Natural killer cell (primary cell): ENCODE data around the gene ZNF780B. TPM values are rescaled to one million over a fixed set of nuclear protein-coding genes. Genes with fewer than 3 reads are reported as not detected.

Experiments
- ATAC-seq, 3 donors: fragments of 150-1000 bp in 2 of 3; fragments of 200-7000 bp in 1 of 3; cut with Tn5 transposase; 1 replicate in 1 of 3; 2 replicates in 2 of 3; pipeline ENCODE4 v1.10.0; 2021; ENCODE audit warnings: mild to moderate bottlenecking in 2 of 3, moderate library complexity in 2 of 3
- DNase-seq, 2 donors: peaks; one replicate each; pipeline versions ENCODE4 v3.0.0 to v3.0.0-alpha.2; 2013 to 2021; ENCODE audit warnings: mixed read lengths in 1 of 2
- H3K27ac ChIP-seq: one replicate; pipeline ENCODE4 v1.5.1; 2013; ENCODE audit warnings: mild to moderate bottlenecking, low read length
- H3K27me3 ChIP-seq: one replicate; pipeline ENCODE4 v1.6.1; 2013; ENCODE audit warnings: low read length; ENCODE audit not compliant: control insufficient read depth, insufficient read depth
- H3K36me3 ChIP-seq: one replicate; pipeline ENCODE4 v1.6.1; 2013; ENCODE audit warnings: low read length; ENCODE audit not compliant: control insufficient read depth, insufficient read depth
- H3K4me1 ChIP-seq: one replicate; pipeline ENCODE4 v1.6.1; 2013; ENCODE audit warnings: low read length; ENCODE audit not compliant: control insufficient read depth, insufficient read depth
- H3K4me3 ChIP-seq: one replicate; pipeline ENCODE4 v1.5.1; 2013; ENCODE audit warnings: low read length
- H3K9me3 ChIP-seq: one replicate; pipeline ENCODE4 v1.6.1; 2013; ENCODE audit warnings: low read length; ENCODE audit not compliant: control insufficient read depth, insufficient read depth
- H3K27ac Mint-ChIP-seq, 2 donors: one replicate each; pipeline ENCODE4 v1.8.0; 2022; ENCODE audit warnings: mild to moderate bottlenecking in 2 of 2, mixed read lengths in 2 of 2, moderate library complexity in 1 of 2
- H3K27me3 Mint-ChIP-seq, 2 donors: one replicate each; pipeline ENCODE4 v1.8.0; 2022; ENCODE audit warnings: low read depth in 2 of 2, mixed read lengths in 2 of 2
- H3K36me3 Mint-ChIP-seq: one replicate; pipeline ENCODE4 v1.8.0; 2022; ENCODE audit warnings: mixed read lengths
- H3K4me1 Mint-ChIP-seq, 2 donors: one replicate each; pipeline ENCODE4 v1.8.0; 2022; ENCODE audit warnings: mixed read lengths in 2 of 2
- H3K4me3 Mint-ChIP-seq: one replicate; pipeline ENCODE4 v1.8.0; 2022; ENCODE audit warnings: mild to moderate bottlenecking, moderate library complexity, mixed read lengths
- H3K9me3 Mint-ChIP-seq, 2 donors: one replicate each; pipeline ENCODE4 v1.8.0; 2022; ENCODE audit warnings: mixed read lengths in 2 of 2
- WGBS: methylation state at CpG from one replicate; pipeline ENCODE4 v1.1.7; 2013; ENCODE audit warnings: missing lambda C conversion rate; ENCODE audit not compliant: insufficient coverage; 5-methylcytosine and 5-hydroxymethylcytosine counted together
- intact Hi-C: fragments of 100-400 bp; cut with micrococcal nuclease; formaldehyde crosslinking; loops from one replicate; pipeline ENCODE4 v1.14.2; 2022
- total RNA-seq, 4 donors: library from RNA; stranded (reverse); fragments of 120-200 nt in 1 of 4; gene quantifications; one replicate each; pipeline versions ENCODE4 v1.2.3 to v1.2.4, GENCODE V29; 2013 to 2022
- TF ChIP-seq, protein P1 (sequence below): fragments of 200-600 bp; IDR thresholded peaks from one replicate; pipeline ENCODE4 v1.8.0; 2022; ENCODE audit warnings: antibody characterized with exemption

The ZNF780B gene
- total RNA-seq, 3 donors from 2014 or later (not counting 1 experiment from before 2014, with no cell fraction given): 14.1 to 19.2 (median 17.2) TPM

DNA sequence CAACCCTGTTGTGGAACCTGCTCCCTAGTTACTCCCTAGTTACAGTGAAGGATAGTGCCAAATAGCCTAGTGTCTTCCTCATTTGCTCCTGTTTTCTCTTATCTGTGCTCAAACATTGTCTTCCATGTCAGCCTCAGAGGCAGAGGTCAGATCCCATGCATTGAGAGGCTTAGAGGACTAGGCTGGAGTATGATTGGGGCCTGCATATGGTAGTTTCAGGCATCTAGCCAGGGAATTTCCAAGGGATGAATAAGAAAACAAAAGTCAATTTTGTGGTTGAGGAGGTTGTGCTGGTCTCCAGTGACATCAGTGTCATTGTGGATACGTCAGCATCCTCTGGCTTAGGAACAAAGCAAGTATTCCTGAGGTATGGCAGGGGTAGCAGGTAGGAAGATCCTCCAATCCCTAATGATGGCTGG is 49.7 kb downstream of the ZNF780B start:
- intact Hi-C loops: no loop called here
- Mint-ChIP-seq H3K27ac (no peak overlapping the region), H3K9me3 (peaks cover 0 to 8% of the 10 kb centered on the region in 2 donors), H3K27me3 (no peaks in the 10 kb centered on the region), H3K4me3 (no peak overlapping the region), H3K4me1 (no peaks in the 10 kb centered on the region), H3K36me3 (peaks cover 27% of the 10 kb centered on the region)
- TF ChIP-seq, protein P1, sequence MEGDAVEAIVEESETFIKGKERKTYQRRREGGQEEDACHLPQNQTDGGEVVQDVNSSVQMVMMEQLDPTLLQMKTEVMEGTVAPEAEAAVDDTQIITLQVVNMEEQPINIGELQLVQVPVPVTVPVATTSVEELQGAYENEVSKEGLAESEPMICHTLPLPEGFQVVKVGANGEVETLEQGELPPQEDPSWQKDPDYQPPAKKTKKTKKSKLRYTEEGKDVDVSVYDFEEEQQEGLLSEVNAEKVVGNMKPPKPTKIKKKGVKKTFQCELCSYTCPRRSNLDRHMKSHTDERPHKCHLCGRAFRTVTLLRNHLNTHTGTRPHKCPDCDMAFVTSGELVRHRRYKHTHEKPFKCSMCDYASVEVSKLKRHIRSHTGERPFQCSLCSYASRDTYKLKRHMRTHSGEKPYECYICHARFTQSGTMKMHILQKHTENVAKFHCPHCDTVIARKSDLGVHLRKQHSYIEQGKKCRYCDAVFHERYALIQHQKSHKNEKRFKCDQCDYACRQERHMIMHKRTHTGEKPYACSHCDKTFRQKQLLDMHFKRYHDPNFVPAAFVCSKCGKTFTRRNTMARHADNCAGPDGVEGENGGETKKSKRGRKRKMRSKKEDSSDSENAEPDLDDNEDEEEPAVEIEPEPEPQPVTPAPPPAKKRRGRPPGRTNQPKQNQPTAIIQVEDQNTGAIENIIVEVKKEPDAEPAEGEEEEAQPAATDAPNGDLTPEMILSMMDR: no peak
- 93% methylated on average over 1 of the region's 1 CpG for WGBS
- Histone ChIP-seq H3K4me3 (no peak overlapping the region), H3K9me3 (no peaks in the 10 kb centered on the region), H3K36me3 (peaks cover 35% of the 10 kb centered on the region), H3K27me3 (no peaks in the 10 kb centered on the region), H3K27ac (no peak overlapping the region), H3K4me1 (no peaks in the 10 kb centered on the region)
- DNase-seq (no peak), ATAC-seq (no peak)

- Histone ChIP-seq H3K4me1 (no peaks in the 10 kb centered on the region), H3K9me3 (no peaks in the 10 kb centered on the region), H3K27ac (no peak overlapping the region), H3K4me3 (no peak overlapping the region), H3K27me3 (no peaks in the 10 kb centered on the region), H3K36me3 (peaks cover 35% of the 10 kb centered on the region)
- TF ChIP-seq, protein P1: no peak
- DNase-seq (no peak), ATAC-seq (no peak)
- WGBS: 89% methylated on average over 4 of the region's 4 CpGs
- Mint-ChIP-seq H3K4me1 (no peaks in the 10 kb centered on the region), H3K27ac (no peak overlapping the region), H3K4me3 (no peak overlapping the region), H3K36me3 (peaks cover 27% of the 10 kb centered on the region), H3K9me3 (peaks cover 0 to 8% of the 10 kb centered on the region in 2 donors), H3K27me3 (no peaks in the 10 kb centered on the region)
- intact Hi-C loops: no loop called here
Observed at GRCh38 chr19:40005691-40006272, 50.2 kb downstream of the ZNF780B start.

DNA sequence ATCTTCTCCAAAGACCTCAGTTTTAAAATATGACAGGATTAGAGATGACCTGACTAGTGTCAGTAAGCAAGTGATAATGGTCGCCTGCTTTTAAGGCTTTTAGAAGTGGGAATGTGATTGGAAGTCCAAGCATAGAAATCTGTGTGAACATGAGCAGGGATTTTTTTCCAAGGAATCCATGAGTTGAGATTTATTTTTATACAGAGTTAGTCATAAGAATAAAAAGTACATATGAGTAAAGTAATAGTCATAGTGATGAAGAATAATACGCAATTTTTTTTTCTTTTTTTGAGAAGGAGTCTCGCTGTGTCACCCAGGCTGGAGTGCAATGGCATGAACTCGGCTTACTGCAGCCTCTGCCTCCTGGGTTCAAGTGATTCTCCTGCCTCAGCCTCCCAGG is 57.5 kb downstream of the ZNF780B start:
- H3K4me1 Mint-ChIP-seq: peaks cover 25% of the 10 kb centered on the region in 2 donors

More for the DNA sequence above, 57.5 kb downstream of the ZNF780B start:
- H3K27me3 ChIP-seq: no peaks in the 10 kb centered on the region
- H3K4me3 ChIP-seq: no peak overlapping the region
- DNase-seq (no peak), ATAC-seq (no peak)
- intact Hi-C loops: loop anchor here (5.0 kb wide), 1 partner anchor 469 kb away; the partner anchor contains the start of genes BLVRB and SPTBN4
- H3K4me1 ChIP-seq: peaks cover 21% of the 10 kb centered on the region
- Mint-ChIP-seq H3K9me3 (no peaks in the 10 kb centered on the region), H3K27me3 (no peaks in the 10 kb centered on the region), H3K36me3 (no peaks in the 10 kb centered on the region), H3K27ac (peak overlapping the region in 1 of 2 donors; percentile 88), H3K4me3 (peak overlapping the region; percentile 91)
- WGBS: 100% methylated on average over 4 of the region's 4 CpGs
- TF ChIP-seq, protein P1: no peak
- no peak overlapping the region for H3K27ac ChIP-seq
- H3K36me3 ChIP-seq: no peaks in the 10 kb centered on the region
- H3K9me3 ChIP-seq: peaks cover 6% of the 10 kb centered on the region
